Measurements from ENCODE around the gene POC1B. TPM values are rescaled to one million over a fixed set of nuclear protein-coding genes. Genes with fewer than 3 reads are reported as not detected.

The POC1B gene
- total and polyA plus RNA-seq, 4 donors: 5.0 to 28.2 (median 7.6) TPM

DNA sequence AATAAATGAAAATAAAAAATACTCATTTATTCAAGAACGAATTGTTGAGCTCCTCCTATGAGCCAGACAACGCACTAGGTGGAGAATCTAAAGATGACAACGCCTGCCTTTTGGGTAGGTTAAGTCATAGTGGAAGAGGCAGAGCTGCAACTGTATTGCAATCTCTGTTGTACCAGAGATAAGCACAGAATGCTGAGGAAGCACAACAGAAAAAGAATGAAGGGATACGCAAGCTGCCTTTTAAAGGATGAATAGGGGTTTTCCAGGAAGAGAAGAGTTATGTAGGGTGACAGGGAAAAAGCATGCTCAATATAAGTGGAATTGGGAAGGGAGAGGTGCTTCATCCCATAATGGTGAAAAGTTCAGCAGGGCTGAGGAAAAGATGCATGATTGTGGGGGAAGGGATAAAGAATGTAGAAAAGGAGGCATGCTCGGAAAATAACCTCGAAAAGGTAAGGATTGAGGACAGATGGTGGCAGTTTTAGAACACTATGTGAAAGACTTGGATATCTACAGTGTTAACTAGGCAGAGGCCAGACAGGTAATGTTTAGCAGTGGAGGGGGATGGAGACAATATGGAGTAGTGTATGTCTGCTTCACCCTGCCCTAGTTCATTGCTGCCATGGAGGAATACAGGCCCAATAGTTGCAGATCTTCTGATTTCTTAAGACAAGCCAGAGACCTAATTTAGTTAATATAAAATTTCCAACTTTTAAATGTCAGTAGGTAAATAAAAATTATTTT is 109.6 kb downstream of the POC1B start (continued):
- TF ChIP-seq, protein P1, sequence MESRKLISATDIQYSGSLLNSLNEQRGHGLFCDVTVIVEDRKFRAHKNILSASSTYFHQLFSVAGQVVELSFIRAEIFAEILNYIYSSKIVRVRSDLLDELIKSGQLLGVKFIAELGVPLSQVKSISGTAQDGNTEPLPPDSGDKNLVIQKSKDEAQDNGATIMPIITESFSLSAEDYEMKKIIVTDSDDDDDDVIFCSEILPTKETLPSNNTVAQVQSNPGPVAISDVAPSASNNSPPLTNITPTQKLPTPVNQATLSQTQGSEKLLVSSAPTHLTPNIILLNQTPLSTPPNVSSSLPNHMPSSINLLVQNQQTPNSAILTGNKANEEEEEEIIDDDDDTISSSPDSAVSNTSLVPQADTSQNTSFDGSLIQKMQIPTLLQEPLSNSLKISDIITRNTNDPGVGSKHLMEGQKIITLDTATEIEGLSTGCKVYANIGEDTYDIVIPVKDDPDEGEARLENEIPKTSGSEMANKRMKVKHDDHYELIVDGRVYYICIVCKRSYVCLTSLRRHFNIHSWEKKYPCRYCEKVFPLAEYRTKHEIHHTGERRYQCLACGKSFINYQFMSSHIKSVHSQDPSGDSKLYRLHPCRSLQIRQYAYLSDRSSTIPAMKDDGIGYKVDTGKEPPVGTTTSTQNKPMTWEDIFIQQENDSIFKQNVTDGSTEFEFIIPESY (IDR thresholded peaks at IDR 0.05): no peak

DNA sequence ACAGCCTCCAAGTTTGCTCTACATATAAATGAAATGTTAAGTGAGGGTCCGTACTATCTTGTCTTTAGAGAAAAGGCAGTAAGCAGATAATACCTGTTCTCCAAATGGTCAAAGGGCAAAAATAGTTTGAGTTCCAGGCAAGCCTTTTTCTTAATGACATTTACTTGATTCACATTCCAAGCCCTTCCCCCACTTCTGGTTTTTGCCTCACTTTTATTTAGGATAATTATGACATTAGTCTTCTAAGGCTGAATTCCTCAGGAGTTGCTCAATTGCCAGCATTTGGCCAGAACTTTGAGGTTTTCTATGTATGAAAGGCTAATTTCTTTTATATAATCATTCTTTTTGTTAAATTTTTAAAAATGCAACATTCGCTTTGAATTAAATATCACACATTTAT is 111.0 kb downstream of the POC1B start:
- no peak for DNase-seq (ENCODE audit: low spot score)
- Histone ChIP-seq H3K36me3 (ENCODE audit: control insufficient read depth in 4 of 4, insufficient read depth in 3 of 4, low read depth in 1 of 4, low read length in 3 of 4) (no peaks in the 10 kb centered on the region), H3K27me3 (ENCODE audit: control insufficient read depth in 4 of 4, insufficient read depth in 4 of 4, low read length in 3 of 4) (no peaks in the 10 kb centered on the region), H3K9me3 (ENCODE audit: control insufficient read depth in 4 of 4, low read length in 3 of 4) (no peaks in the 10 kb centered on the region), H3K9ac (ENCODE audit: low read depth in 1 of 2, low read length in 2 of 2) (no peak overlapping the region), H3K4me3 (ENCODE audit: low read depth in 1 of 3, low read length in 3 of 3) (no peak overlapping the region), H3K27ac (ENCODE audit: low read depth in 1 of 2, low read length in 2 of 2) (no peak overlapping the region), H3K4me1 (ENCODE audit: control insufficient read depth in 4 of 4, insufficient read depth in 4 of 4, low read length in 3 of 4) (peaks cover 0 to 2% (median 0%) of the 10 kb centered on the region in 4 donors)
- TF ChIP-seq TAF1 (conservative IDR thresholded peaks at IDR 0.05): no peak
- WGBS: 98% methylated on average over 2 of the region's 2 CpGs

DNA sequence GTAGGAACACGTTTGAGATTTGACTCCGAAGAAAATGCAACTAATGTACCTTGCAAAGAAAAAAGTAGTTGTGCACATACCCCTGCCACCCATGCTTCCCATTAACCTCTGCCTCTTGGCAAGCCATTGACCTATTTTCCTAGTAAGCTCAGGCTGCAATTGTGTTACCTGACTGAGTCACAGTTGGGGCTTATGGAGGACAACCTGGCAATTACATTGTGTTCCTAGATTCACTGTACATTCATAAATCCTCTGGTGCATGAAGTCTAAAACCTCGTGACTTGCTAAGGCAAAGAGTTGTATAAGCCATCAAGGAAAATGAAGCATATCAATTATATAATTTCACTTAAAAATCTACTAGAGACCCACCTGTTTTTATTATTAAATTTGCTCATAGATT is 111.5 kb downstream of the POC1B start:
- Histone ChIP-seq H3K9ac (ENCODE audit: low read depth in 1 of 2, low read length in 2 of 2) (no peak overlapping the region), H3K27me3 (ENCODE audit: control insufficient read depth in 4 of 4, insufficient read depth in 4 of 4, low read length in 3 of 4) (no peaks in the 10 kb centered on the region), H3K4me3 (ENCODE audit: low read depth in 1 of 3, low read length in 3 of 3) (no peak overlapping the region), H3K9me3 (ENCODE audit: control insufficient read depth in 4 of 4, low read length in 3 of 4) (no peaks in the 10 kb centered on the region), H3K4me1 (ENCODE audit: control insufficient read depth in 4 of 4, insufficient read depth in 4 of 4, low read length in 3 of 4) (peaks cover 0 to 2% (median 0%) of the 10 kb centered on the region in 4 donors), H3K27ac (ENCODE audit: low read depth in 1 of 2, low read length in 2 of 2) (no peak overlapping the region), H3K36me3 (ENCODE audit: control insufficient read depth in 4 of 4, insufficient read depth in 3 of 4, low read depth in 1 of 4, low read length in 3 of 4) (no peaks in the 10 kb centered on the region)
- WGBS: 95% methylated on average over 3 of the region's 3 CpGs
- DNase-seq (ENCODE audit: low spot score): no peak
- no peak for TF ChIP-seq FOXA2 (IDR thresholded peaks at IDR 0.05)
- TF ChIP-seq, protein P1 (IDR thresholded peaks at IDR 0.05): no peak
- TF ChIP-seq RXRA (IDR thresholded peaks at IDR 0.05): no peak
- TF ChIP-seq, protein P2, sequence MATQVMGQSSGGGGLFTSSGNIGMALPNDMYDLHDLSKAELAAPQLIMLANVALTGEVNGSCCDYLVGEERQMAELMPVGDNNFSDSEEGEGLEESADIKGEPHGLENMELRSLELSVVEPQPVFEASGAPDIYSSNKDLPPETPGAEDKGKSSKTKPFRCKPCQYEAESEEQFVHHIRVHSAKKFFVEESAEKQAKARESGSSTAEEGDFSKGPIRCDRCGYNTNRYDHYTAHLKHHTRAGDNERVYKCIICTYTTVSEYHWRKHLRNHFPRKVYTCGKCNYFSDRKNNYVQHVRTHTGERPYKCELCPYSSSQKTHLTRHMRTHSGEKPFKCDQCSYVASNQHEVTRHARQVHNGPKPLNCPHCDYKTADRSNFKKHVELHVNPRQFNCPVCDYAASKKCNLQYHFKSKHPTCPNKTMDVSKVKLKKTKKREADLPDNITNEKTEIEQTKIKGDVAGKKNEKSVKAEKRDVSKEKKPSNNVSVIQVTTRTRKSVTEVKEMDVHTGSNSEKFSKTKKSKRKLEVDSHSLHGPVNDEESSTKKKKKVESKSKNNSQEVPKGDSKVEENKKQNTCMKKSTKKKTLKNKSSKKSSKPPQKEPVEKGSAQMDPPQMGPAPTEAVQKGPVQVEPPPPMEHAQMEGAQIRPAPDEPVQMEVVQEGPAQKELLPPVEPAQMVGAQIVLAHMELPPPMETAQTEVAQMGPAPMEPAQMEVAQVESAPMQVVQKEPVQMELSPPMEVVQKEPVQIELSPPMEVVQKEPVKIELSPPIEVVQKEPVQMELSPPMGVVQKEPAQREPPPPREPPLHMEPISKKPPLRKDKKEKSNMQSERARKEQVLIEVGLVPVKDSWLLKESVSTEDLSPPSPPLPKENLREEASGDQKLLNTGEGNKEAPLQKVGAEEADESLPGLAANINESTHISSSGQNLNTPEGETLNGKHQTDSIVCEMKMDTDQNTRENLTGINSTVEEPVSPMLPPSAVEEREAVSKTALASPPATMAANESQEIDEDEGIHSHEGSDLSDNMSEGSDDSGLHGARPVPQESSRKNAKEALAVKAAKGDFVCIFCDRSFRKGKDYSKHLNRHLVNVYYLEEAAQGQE (IDR thresholded peaks at IDR 0.05): no peak
- no peak for TF ChIP-seq TAF1 (conservative IDR thresholded peaks at IDR 0.05)

DNA sequence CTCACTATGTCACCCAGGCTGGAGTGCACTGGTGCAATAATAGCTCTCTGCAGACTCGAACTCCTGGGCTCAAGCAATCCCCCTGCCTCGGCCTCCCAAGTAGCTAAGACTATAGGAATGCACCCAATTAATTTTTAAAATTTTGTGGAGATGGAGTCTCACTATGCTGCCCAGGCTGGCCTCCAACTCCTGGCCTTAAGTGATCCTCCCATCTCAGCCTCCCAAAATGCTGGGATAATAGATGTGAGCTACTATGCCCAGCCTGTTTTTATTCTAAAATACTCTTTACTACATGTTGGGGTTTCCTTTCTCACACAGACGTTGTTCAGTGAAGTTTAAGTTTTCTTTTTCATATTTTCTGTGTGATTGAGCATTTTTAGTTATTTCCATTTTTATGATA is 112.6 kb downstream of the POC1B start:
- TF ChIP-seq HNF4G (IDR thresholded peaks at IDR 0.05) (no peak), SP1 (IDR thresholded peaks at IDR 0.05) (no peak), GABPA (IDR thresholded peaks at IDR 0.05 in 1 of 2, conservative IDR thresholded peaks at IDR 0.05 in 1 of 2) (no peak), EGR1 (IDR thresholded peaks at IDR 0.05; ENCODE audit: low read depth in 2 of 2) (no peak), RAD21 (IDR thresholded peaks at IDR 0.05) (no peak), RXRA (IDR thresholded peaks at IDR 0.05) (no peak)
- TF ChIP-seq, protein P2 (IDR thresholded peaks at IDR 0.05): no peak
- no peak for DNase-seq (ENCODE audit: low spot score)
- 94% methylated on average over 3 of the region's 3 CpGs for WGBS
- Histone ChIP-seq H3K9ac (ENCODE audit: low read depth in 1 of 2, low read length in 2 of 2) (no peak overlapping the region), H3K4me3 (ENCODE audit: low read depth in 1 of 3, low read length in 3 of 3) (no peak overlapping the region), H3K27ac (ENCODE audit: low read depth in 1 of 2, low read length in 2 of 2) (no peak overlapping the region), H3K36me3 (ENCODE audit: control insufficient read depth in 4 of 4, insufficient read depth in 3 of 4, low read depth in 1 of 4, low read length in 3 of 4) (no peaks in the 10 kb centered on the region), H3K27me3 (ENCODE audit: control insufficient read depth in 4 of 4, insufficient read depth in 4 of 4, low read length in 3 of 4) (no peaks in the 10 kb centered on the region), H3K4me1 (ENCODE audit: control insufficient read depth in 4 of 4, insufficient read depth in 4 of 4, low read length in 3 of 4) (peaks cover 0 to 2% (median 0%) of the 10 kb centered on the region in 4 donors), H3K9me3 (ENCODE audit: control insufficient read depth in 4 of 4, low read length in 3 of 4) (no peaks in the 10 kb centered on the region)
